Measurements from ENCODE around the gene CATSPERE. TPM values are rescaled to one million over a fixed set of nuclear protein-coding genes. Genes with fewer than 3 reads are reported as not detected.
A peak's percentile ranks its signal among the peaks of the same experiment; 100 is the strongest.

The CATSPERE gene
- total RNA-seq, 4 donors from 2014 or later, result 3.0 to 5.3 (median 3.6) TPM

- Histone ChIP-seq H3K27ac (no peak overlapping the region), H3K27me3 (no peaks in the 10 kb centered on the region), H3K9me3 (no peaks in the 10 kb centered on the region), H3K4me1 (no peaks in the 10 kb centered on the region), H3K4me3 (replicated peaks in 1 of 3) (no peak overlapping the region), H3K36me3 (no peaks in the 10 kb centered on the region)
- 60 to 66% methylated on average over 6 of the region's 6 CpGs for WGBS, 2 donors
- TF ChIP-seq POLR2A (IDR thresholded peaks at IDR 0.05) (no peak), CTCF (IDR thresholded peaks at IDR 0.05) (no peak)
- DNase-seq, result no peak
- intact Hi-C loops (cut with DNase I), result no loop called here
Measured at GRCh38 chr1:244647819-244648218, 186.7 kb downstream of the CATSPERE start.

- TF ChIP-seq POLR2A (IDR thresholded peaks at IDR 0.05) (no peak), CTCF (IDR thresholded peaks at IDR 0.05) (no peak)
- no peaks in the 10 kb centered on the region for H3K9me3 ChIP-seq
- peaks cover 6 to 17% of the 10 kb centered on the region in 2 donors for H3K4me1 ChIP-seq
- intact Hi-C loops (cut with DNase I), result loop anchor here (5.0 kb wide), 2 partner anchors 200 to 315 kb away; partner anchors contain the start of gene ADSS2
- DNase-seq, result no peak
- peak overlapping the region in 2 of 3 donors; percentile 69 to 95 for H3K27ac ChIP-seq
- 44 to 45% methylated on average over 15 of the region's 15 CpGs for WGBS, 2 donors
- H3K36me3 ChIP-seq, result no peaks in the 10 kb centered on the region
- H3K27me3 ChIP-seq, result no peaks in the 10 kb centered on the region
- H3K4me3 ChIP-seq (replicated peaks in 1 of 3), result peak overlapping the region; percentile 1 to 31 (median 8)
Measured at GRCh38 chr1:244651956-244652622, 191.0 kb downstream of the CATSPERE start.

- no peaks in the 10 kb centered on the region for H3K9me3 ChIP-seq
- no peaks in the 10 kb centered on the region for H3K27me3 ChIP-seq
- peaks cover 10 to 17% of the 10 kb centered on the region in 2 donors for H3K4me1 ChIP-seq
- H3K36me3 ChIP-seq, result no peaks in the 10 kb centered on the region
- H3K27ac ChIP-seq, result peak within 1 kb of the TSS; percentile 91 to 95 (median 94)
- peak within 1 kb of the TSS; percentile 71 to 89 (median 80) for H3K4me3 ChIP-seq (replicated peaks in 1 of 3)
- intact Hi-C loops (cut with DNase I), result loop anchor here (5.0 kb wide), 2 partner anchors 201 to 314 kb away; partner anchors contain the start of gene ADSS2
- 0% methylated on average over 2 to 9 of the region's 81 CpGs for WGBS, 2 donors
- peak; percentile 99 for DNase-seq
- TF ChIP-seq CTCF (IDR thresholded peaks at IDR 0.05), result peak in 4 of 6 experiments; percentile 12 to 58 (median 42)
- TF ChIP-seq POLR2A (IDR thresholded peaks at IDR 0.05), result peak; percentile 92 to 100
Measured at GRCh38 chr1:244652623-244653438, 191.8 kb downstream of the CATSPERE start, which contains the start of gene DESI2. Gene DESI2, plus strand, starts transcription at chr1:244653126. Its CDS starts 188 bp downstream, at chr1:244653314.

- Histone ChIP-seq H3K4me1 (peaks cover 15 to 23% of the 10 kb centered on the region in 2 donors), H3K27me3 (no peaks in the 10 kb centered on the region), H3K36me3 (no peaks in the 10 kb centered on the region), H3K9me3 (no peaks in the 10 kb centered on the region), H3K27ac (peak overlapping the region; percentile 91 to 95 (median 94)), H3K4me3 (replicated peaks in 1 of 3) (peak overlapping the region; percentile 71 to 89 (median 80))
- DNase-seq, result peak; percentile 15 to 27
- intact Hi-C loops (cut with DNase I), result loop anchor here (5.0 kb wide), 2 partner anchors 201 to 314 kb away; partner anchors contain the start of gene ADSS2
- TF ChIP-seq CTCF (IDR thresholded peaks at IDR 0.05), result no peak
- TF ChIP-seq POLR2A (IDR thresholded peaks at IDR 0.05), result no peak
- 1% methylated on average over 17 to 30 of the region's 34 CpGs for WGBS, 2 donors
Measured at GRCh38 chr1:244653439-244654107, 192.5 kb downstream of the CATSPERE start.
